K562 (cell line): ENCODE results near the gene PDE6D. TPM values are rescaled to one million over a fixed set of nuclear protein-coding genes. Genes with fewer than 3 reads are reported as not detected.

Experiments
- KDM4B ChIP-seq, 2 experiments: fragments of 450-650 bp in 1 of 2; sonication (generic) in 1 of 2; IDR thresholded peaks; 2 replicates each; pipeline ENCODE4 v1.6.1; 2016 to 2017; ENCODE audit warnings: borderline replicate concordance in 2 of 2, antibody characterized with exemption in 1 of 2, low read depth in 1 of 2, mild to moderate bottlenecking in 1 of 2
- MLX ChIP-seq, 2 experiments: fragments of 450-650 bp in 1 of 2; sonication (generic) in 1 of 2; formaldehyde crosslinking; conservative IDR thresholded peaks; 2 replicates each; pipeline versions ENCODE4 v1.4.0 to v1.8.1; 2020 to 2022; ENCODE audit warnings: mild to moderate bottlenecking in 1 of 2, missing genetic modification reagents in 1 of 2
- ZNF143 ChIP-seq: sonication (generic); formaldehyde crosslinking; IDR thresholded peaks from 2 replicates; pipeline ENCODE4 v1.9.0; 2022; ENCODE audit warnings: mild to moderate bottlenecking, missing genetic modification reagents
- ZNF586 ChIP-seq: fragments of 450-650 bp; formaldehyde crosslinking; conservative IDR thresholded peaks from 2 replicates; pipeline ENCODE4 v1.4.0; 2020; ENCODE audit warnings: mild to moderate bottlenecking, moderate library complexity
- polyA plus RNA-seq, 8 experiments: library from polyadenylated mRNA; depleted of rRNA in 4 of 8; stranded (reverse) in 5 of 8; unstranded in 3 of 8; fragments of >200 nt; fragmentation: Nextera tagmentation in 2 of 8; fragmentation: Illumina TruSeq in 1 of 8; extraction: Ambion mirVana in 2 of 8; extraction: Trizol in 1 of 8; gene quantifications; 2 replicates each; pipeline versions ENCODE4 v1.2.1 to v1.2.3, GENCODE V29; 2011 to 2014; ENCODE audit warnings: inconsistent platforms in 1 of 8, missing spikeins in 1 of 8
- total RNA-seq, 7 experiments: library from RNA; depleted of rRNA in 6 of 7; stranded (reverse); fragments of >200 nt in 6 of 7; fragmentation: Illumina TruSeq in 2 of 7; extraction: Trizol in 2 of 7; gene quantifications; 2 replicates each; pipeline versions ENCODE4 v1.2.1 to v1.2.3, GENCODE V29; 2011 to 2021; ENCODE audit warnings: low replicate concordance in 1 of 7
- TF ChIP-seq, protein P1 (sequence below): sonication (generic); formaldehyde crosslinking; IDR thresholded peaks from 2 replicates; pipeline ENCODE4 v1.8.0; 2023; ENCODE audit warnings: missing genetic modification reagents, mild to moderate bottlenecking, borderline replicate concordance
- TF ChIP-seq, protein P2 (sequence below): fragments of 450-650 bp; IDR thresholded peaks from 2 replicates; pipeline ENCODE4 v1.6.1; 2016; ENCODE audit warnings: low read depth, mild to moderate bottlenecking, moderate library complexity

The PDE6D gene
- total and polyA plus RNA-seq, 9 of the 15 experiments (the other 6 are each of a cell fraction or from before 2014, with no cell fraction given) = 0.65 to 11.6 (median 7.0) TPM

DNA sequence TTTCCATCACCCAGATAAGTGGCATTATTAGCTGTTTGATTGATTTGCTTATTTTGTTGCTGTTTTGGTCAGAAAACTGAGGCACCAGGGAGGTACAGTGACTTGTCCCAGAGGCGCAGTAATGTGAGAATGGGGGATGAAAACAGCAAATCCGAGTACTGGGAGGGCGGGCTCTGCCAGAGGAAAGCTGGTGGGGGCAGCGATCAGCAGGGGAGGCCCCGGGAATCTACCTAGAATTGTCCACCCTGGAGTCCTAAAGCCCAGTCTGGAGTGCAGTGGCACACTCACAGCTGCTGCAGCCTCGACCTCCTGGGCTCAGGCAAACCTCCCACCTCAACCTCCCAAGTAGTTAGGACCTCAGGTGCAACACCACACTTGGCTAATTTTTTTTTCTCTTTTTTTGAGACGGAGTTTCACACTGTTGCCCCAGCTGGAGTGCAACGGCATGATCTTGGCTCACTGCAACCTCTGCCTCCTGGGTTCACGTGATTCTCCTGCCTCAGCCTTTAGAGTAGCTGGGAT is 89.8 kb downstream of the PDE6D start (continued):
- TF ChIP-seq, protein P1, sequence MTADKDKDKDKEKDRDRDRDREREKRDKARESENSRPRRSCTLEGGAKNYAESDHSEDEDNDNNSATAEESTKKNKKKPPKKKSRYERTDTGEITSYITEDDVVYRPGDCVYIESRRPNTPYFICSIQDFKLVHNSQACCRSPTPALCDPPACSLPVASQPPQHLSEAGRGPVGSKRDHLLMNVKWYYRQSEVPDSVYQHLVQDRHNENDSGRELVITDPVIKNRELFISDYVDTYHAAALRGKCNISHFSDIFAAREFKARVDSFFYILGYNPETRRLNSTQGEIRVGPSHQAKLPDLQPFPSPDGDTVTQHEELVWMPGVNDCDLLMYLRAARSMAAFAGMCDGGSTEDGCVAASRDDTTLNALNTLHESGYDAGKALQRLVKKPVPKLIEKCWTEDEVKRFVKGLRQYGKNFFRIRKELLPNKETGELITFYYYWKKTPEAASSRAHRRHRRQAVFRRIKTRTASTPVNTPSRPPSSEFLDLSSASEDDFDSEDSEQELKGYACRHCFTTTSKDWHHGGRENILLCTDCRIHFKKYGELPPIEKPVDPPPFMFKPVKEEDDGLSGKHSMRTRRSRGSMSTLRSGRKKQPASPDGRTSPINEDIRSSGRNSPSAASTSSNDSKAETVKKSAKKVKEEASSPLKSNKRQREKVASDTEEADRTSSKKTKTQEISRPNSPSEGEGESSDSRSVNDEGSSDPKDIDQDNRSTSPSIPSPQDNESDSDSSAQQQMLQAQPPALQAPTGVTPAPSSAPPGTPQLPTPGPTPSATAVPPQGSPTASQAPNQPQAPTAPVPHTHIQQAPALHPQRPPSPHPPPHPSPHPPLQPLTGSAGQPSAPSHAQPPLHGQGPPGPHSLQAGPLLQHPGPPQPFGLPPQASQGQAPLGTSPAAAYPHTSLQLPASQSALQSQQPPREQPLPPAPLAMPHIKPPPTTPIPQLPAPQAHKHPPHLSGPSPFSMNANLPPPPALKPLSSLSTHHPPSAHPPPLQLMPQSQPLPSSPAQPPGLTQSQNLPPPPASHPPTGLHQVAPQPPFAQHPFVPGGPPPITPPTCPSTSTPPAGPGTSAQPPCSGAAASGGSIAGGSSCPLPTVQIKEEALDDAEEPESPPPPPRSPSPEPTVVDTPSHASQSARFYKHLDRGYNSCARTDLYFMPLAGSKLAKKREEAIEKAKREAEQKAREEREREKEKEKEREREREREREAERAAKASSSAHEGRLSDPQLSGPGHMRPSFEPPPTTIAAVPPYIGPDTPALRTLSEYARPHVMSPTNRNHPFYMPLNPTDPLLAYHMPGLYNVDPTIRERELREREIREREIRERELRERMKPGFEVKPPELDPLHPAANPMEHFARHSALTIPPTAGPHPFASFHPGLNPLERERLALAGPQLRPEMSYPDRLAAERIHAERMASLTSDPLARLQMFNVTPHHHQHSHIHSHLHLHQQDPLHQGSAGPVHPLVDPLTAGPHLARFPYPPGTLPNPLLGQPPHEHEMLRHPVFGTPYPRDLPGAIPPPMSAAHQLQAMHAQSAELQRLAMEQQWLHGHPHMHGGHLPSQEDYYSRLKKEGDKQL (CRISPR knock-in tag) = no peak
- TF ChIP-seq, protein P2, sequence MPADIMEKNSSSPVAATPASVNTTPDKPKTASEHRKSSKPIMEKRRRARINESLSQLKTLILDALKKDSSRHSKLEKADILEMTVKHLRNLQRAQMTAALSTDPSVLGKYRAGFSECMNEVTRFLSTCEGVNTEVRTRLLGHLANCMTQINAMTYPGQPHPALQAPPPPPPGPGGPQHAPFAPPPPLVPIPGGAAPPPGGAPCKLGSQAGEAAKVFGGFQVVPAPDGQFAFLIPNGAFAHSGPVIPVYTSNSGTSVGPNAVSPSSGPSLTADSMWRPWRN = no peak
- TF ChIP-seq ZNF143 (no peak), MLX (CRISPR knock-in tag; conservative IDR thresholded peaks at IDR 0.05) (no peak), KDM4B (IDR thresholded peaks at IDR 0.05; ENCODE audit: borderline replicate concordance in 2 of 2, low read depth in 1 of 2) (no peak), ZNF586 (CRISPR knock-in tag) (no peak)
